PC-9 (cell line): Measurements from ENCODE around the gene TRPM1. TPM values are rescaled to one million over a fixed set of nuclear protein-coding genes. Genes with fewer than 3 reads are reported as not detected.

ENCODE experiments used
- BruUV-seq: library from RNA; stranded (reverse); fragments of 400-500 nt; replicated peaks from 2 replicates; lab custom pipeline; 2021; lab: Mats Ljungman, UMichigan
- CTCF ChIA-PET: fragments of 300-600 bp; sonication (Branson Sonifier 250); formaldehyde crosslinking; loops from one replicate; lab custom pipeline; 2022; ENCODE audit warnings: antibody characterized with exemption; lab: Charles Lee
- POLR2A ChIA-PET: fragments of 300-600 bp; sonication (Branson Sonifier 250); formaldehyde crosslinking; loops from one replicate; lab custom pipeline; 2022; ENCODE audit warnings: antibody characterized with exemption; ENCODE audit not compliant: unreplicated experiment; lab: Charles Lee
- DNase-seq, 2 experiments: peaks; one replicate each; pipeline versions ENCODE4 v3.0.0 to v3.0.0-alpha.2; 2015 to 2022; ENCODE audit warnings: mixed read lengths in 1 of 2
- H2AFZ ChIP-seq: fragments of 200-600 bp; sonication (generic); 2 replicates; pipeline ENCODE4 v1.8.1; 2017; ENCODE audit warnings: antibody characterized with exemption
- H3F3A ChIP-seq: fragments of 200-600 bp; sonication (generic); 2 replicates; pipeline ENCODE4 v1.8.1; 2017; ENCODE audit warnings: antibody characterized with exemption, mild to moderate bottlenecking, low read depth; ENCODE audit not compliant: insufficient read depth
- H3K27ac ChIP-seq: fragments of 200-600 bp; sonication (generic); 2 replicates; pipeline ENCODE4 v1.6.1; 2016; ENCODE audit warnings: mixed run types
- H3K27me3 ChIP-seq: fragments of 200-600 bp; sonication (generic); 2 replicates; pipeline ENCODE4 v1.6.1; 2016; ENCODE audit warnings: low read depth, mixed run types; ENCODE audit not compliant: insufficient read depth
- H3K36me3 ChIP-seq: fragments of 200-600 bp; sonication (generic); 2 replicates; pipeline ENCODE4 v1.6.1; 2016; ENCODE audit warnings: low read depth, mixed run types
- H3K4me1 ChIP-seq: fragments of 200-600 bp; sonication (generic); replicated peaks from 2 replicates; pipeline ENCODE4 v1.6.1; 2016; ENCODE audit warnings: mixed run types; ENCODE audit not compliant: insufficient read depth
- H3K4me2 ChIP-seq: fragments of 200-600 bp; sonication (generic); 2 replicates; pipeline ENCODE4 v1.6.1; 2017; ENCODE audit warnings: mixed run types
- H3K4me3 ChIP-seq: fragments of 200-600 bp; sonication (generic); 2 replicates; pipeline ENCODE4 v1.6.1; 2016; ENCODE audit warnings: mixed run types
- H3K79me2 ChIP-seq: fragments of 200-600 bp; sonication (generic); 2 replicates; pipeline ENCODE4 v1.6.1; 2017; ENCODE audit warnings: low read depth, mixed run types
- H3K9me2 ChIP-seq: fragments of 200-600 bp; sonication (generic); 2 replicates; pipeline ENCODE4 v1.8.1; 2017; ENCODE audit warnings: mild to moderate bottlenecking; ENCODE audit not compliant: insufficient read depth
- H3K9me3 ChIP-seq: fragments of 200-600 bp; sonication (generic); 2 replicates; pipeline ENCODE4 v1.8.1; 2016; ENCODE audit warnings: low read depth; ENCODE audit not compliant: insufficient read depth
- H4K20me1 ChIP-seq: fragments of 200-600 bp; sonication (generic); 2 replicates; pipeline ENCODE4 v1.8.1; 2017; ENCODE audit not compliant: insufficient read depth
- EZH2 ChIP-seq: fragments of 200-600 bp; sonication (generic); IDR thresholded peaks from 2 replicates; pipeline ENCODE4 v1.8.0; 2017; ENCODE audit warnings: antibody characterized with exemption, low read depth
- intact Hi-C: fragments of 100-400 bp; cut with micrococcal nuclease; formaldehyde crosslinking; loops from one replicate; pipeline ENCODE4 v1.10.0; 2022; ENCODE audit not compliant: unreplicated experiment
- total RNA-seq: library from RNA; stranded (reverse); gene quantifications from 2 replicates; pipeline ENCODE4 v1.2.3, GENCODE V29; 2021
- TF ChIP-seq, protein P1 (sequence below): fragments of 200-600 bp; sonication (generic); conservative IDR thresholded peaks from 2 replicates; pipeline ENCODE4 v1.6.1; 2017; ENCODE audit warnings: mixed run types, antibody characterized with exemption, mild to moderate bottlenecking, moderate library complexity

Gene TRPM1
- total RNA-seq, 1 experiment from 2014 or later: not detected

DNA sequence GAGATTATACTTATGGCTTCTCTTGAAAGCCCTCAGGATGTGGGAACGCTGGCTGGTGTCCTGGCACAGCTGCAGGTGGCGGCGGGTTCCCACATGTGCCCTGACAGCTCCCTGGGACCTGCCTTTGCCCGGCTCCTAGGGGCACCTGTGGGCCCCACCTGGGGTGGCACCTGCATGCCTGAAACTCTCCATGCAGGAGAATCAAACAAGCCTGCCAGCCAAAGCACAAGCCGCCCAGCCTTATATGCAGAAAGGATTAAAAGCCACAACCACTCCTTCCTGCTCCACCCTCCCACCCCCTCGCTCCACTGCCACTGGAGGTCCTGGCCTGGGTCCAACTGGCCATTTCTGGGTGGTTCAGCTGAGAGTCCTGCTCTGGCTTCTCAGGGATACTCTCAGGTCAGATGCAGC lies 18.1 kb downstream of the TRPM1 start:
- Histone ChIP-seq H3K9me3 (no peaks in the 10 kb centered on the region), H3F3A (no peaks in the 10 kb centered on the region), H3K4me3 (no peak overlapping the region), H3K27ac (no peak overlapping the region), H3K4me1 (no peaks in the 10 kb centered on the region), H3K4me2 (no peak overlapping the region), H4K20me1 (no peaks in the 10 kb centered on the region), H2AFZ (no peak overlapping the region), H3K27me3 (peaks cover 54% of the 10 kb centered on the region), H3K9me2 (no peaks in the 10 kb centered on the region), H3K79me2 (no peaks in the 10 kb centered on the region), H3K36me3 (no peaks in the 10 kb centered on the region)
- BruUV-seq: no TSS peak
- CTCF ChIA-PET: no interaction called here
- TF ChIP-seq, protein P1, sequence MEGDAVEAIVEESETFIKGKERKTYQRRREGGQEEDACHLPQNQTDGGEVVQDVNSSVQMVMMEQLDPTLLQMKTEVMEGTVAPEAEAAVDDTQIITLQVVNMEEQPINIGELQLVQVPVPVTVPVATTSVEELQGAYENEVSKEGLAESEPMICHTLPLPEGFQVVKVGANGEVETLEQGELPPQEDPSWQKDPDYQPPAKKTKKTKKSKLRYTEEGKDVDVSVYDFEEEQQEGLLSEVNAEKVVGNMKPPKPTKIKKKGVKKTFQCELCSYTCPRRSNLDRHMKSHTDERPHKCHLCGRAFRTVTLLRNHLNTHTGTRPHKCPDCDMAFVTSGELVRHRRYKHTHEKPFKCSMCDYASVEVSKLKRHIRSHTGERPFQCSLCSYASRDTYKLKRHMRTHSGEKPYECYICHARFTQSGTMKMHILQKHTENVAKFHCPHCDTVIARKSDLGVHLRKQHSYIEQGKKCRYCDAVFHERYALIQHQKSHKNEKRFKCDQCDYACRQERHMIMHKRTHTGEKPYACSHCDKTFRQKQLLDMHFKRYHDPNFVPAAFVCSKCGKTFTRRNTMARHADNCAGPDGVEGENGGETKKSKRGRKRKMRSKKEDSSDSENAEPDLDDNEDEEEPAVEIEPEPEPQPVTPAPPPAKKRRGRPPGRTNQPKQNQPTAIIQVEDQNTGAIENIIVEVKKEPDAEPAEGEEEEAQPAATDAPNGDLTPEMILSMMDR: no peak
- no peak for TF ChIP-seq EZH2
- intact Hi-C loops: no loop called here
- no peak for DNase-seq
- POLR2A ChIA-PET: no interaction called here

DNA sequence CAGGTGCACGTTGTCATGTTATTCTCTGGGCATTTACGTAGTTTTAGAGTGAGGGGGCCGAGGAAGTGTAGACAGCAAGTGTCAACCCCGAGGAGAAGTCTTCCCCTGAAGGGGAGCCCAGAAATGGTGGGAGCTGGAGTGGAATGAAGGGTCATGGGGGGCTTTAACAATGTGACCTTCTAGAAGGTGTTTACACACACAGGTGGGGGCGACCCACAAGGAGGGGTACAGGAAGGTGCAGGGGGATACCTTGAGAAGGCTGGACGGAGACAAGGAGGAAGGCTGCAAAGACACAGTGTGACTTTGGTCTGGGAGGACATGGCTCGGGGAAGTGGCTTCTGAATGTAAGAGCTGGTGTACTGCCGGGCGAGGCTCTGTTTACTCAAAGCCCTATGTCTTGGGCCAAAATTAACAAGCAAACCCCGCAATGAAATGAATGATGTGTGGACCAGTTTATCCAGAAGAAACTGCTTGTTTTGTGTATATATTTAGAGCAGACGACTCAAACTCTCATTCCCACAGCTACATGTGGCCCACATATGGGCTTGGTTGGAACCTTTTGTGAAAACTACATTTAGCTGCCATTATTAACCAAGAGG lies 18.7 kb downstream of the TRPM1 start:
- Histone ChIP-seq H3K27ac (no peak overlapping the region), H3F3A (no peaks in the 10 kb centered on the region), H3K4me2 (no peak overlapping the region), H4K20me1 (no peaks in the 10 kb centered on the region), H2AFZ (no peak overlapping the region), H3K9me3 (no peaks in the 10 kb centered on the region), H3K4me1 (no peaks in the 10 kb centered on the region), H3K36me3 (no peaks in the 10 kb centered on the region), H3K27me3 (peaks cover 59% of the 10 kb centered on the region), H3K4me3 (no peak overlapping the region), H3K9me2 (no peaks in the 10 kb centered on the region), H3K79me2 (no peaks in the 10 kb centered on the region)
- DNase-seq: no peak
- TF ChIP-seq, protein P1: no peak
- TF ChIP-seq EZH2: no peak
- BruUV-seq: no TSS peak
- ChIA-PET CTCF (interaction anchor here (0.6 kb wide), 1 partner anchor 184 kb away, joined by 4 read pairs; no protein-coding TSS in a partner anchor), POLR2A (no interaction called here)
- intact Hi-C loops: no loop called here

DNA sequence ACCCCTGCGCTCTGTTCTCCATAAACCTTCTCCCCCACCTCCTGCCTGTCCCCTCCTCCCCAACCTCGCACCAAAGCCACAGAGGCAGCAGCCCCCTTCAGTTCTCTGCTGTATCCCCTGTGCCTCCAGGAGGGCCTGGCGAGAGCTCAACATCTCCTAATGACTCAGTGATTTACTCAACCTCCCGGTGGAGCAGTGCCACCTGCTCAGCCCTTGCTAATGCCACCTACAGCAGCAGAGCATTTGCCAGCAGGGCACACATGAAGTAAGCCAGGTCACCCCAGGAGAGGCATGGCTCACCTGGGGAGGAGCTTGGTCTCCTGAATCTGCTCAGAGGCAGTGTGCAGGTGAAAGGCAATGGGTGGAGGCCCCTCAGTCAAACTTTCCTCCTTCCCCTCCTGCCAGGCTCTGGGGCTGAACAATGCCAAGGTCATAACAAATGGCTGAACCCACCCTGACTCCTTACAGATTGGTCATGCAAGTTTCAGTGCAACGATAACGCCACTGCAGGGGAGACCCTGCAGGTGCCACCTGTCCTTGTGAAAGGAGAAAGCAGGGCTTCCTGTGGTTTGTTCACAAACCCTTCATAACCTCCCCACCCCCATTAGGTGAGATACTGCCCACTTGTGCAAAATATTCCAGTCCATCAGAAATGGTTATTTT lies 19.8 kb downstream of the TRPM1 start:
- POLR2A ChIA-PET: no interaction called here
- no peak overlapping the region for H3K4me2 ChIP-seq
- CTCF ChIA-PET: no interaction called here

More for the DNA sequence above, 19.8 kb downstream of the TRPM1 start:
- Histone ChIP-seq H3F3A (no peaks in the 10 kb centered on the region), H3K79me2 (no peaks in the 10 kb centered on the region), H3K36me3 (no peaks in the 10 kb centered on the region), H2AFZ (no peak overlapping the region), H4K20me1 (no peaks in the 10 kb centered on the region), H3K27ac (no peak overlapping the region), H3K27me3 (peaks cover 69% of the 10 kb centered on the region), H3K9me2 (no peaks in the 10 kb centered on the region), H3K4me3 (no peak overlapping the region), H3K4me1 (no peaks in the 10 kb centered on the region), H3K9me3 (no peaks in the 10 kb centered on the region)
- TF ChIP-seq, protein P1: no peak
- TF ChIP-seq EZH2: no peak
- DNase-seq: no peak
- intact Hi-C loops: no loop called here
- no TSS peak for BruUV-seq
